22Rv1 (cell line): Measurements from ENCODE around the gene NET1.

Experiments
- ZFX ChIP-seq: fragments of 450-650 bp; IDR thresholded peaks from 2 replicates; pipeline ENCODE4 v1.6.1; 2017; ENCODE audit warnings: antibody characterized with exemption, borderline replicate concordance
- TF ChIP-seq, protein P1 (sequence below): fragments of 450-650 bp; IDR thresholded peaks from 2 replicates; pipeline ENCODE4 v1.5.1; 2017; ENCODE audit warnings: mild to moderate bottlenecking

DNA sequence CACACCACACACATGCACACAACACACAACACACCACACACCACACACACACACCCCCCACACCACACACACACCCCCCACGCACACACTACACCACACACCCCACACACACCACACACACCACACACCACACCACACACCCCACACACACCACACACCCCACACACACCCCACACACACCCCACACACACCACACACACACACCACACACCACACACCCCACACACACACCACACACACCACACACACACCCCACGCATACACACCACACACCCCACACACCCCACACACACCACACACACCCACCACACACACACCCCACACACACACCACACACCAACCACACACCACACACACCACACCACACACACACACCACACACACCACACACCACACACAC lies 31.2 kb upstream of the NET1 start:
- TF ChIP-seq, protein P1, sequence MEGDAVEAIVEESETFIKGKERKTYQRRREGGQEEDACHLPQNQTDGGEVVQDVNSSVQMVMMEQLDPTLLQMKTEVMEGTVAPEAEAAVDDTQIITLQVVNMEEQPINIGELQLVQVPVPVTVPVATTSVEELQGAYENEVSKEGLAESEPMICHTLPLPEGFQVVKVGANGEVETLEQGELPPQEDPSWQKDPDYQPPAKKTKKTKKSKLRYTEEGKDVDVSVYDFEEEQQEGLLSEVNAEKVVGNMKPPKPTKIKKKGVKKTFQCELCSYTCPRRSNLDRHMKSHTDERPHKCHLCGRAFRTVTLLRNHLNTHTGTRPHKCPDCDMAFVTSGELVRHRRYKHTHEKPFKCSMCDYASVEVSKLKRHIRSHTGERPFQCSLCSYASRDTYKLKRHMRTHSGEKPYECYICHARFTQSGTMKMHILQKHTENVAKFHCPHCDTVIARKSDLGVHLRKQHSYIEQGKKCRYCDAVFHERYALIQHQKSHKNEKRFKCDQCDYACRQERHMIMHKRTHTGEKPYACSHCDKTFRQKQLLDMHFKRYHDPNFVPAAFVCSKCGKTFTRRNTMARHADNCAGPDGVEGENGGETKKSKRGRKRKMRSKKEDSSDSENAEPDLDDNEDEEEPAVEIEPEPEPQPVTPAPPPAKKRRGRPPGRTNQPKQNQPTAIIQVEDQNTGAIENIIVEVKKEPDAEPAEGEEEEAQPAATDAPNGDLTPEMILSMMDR = no peak
- no peak for TF ChIP-seq ZFX
